ENCODE results near the gene MGAT3.
A peak's percentile ranks its signal among the peaks of the same experiment; 100 is the strongest.

Gene MGAT3

DNA sequence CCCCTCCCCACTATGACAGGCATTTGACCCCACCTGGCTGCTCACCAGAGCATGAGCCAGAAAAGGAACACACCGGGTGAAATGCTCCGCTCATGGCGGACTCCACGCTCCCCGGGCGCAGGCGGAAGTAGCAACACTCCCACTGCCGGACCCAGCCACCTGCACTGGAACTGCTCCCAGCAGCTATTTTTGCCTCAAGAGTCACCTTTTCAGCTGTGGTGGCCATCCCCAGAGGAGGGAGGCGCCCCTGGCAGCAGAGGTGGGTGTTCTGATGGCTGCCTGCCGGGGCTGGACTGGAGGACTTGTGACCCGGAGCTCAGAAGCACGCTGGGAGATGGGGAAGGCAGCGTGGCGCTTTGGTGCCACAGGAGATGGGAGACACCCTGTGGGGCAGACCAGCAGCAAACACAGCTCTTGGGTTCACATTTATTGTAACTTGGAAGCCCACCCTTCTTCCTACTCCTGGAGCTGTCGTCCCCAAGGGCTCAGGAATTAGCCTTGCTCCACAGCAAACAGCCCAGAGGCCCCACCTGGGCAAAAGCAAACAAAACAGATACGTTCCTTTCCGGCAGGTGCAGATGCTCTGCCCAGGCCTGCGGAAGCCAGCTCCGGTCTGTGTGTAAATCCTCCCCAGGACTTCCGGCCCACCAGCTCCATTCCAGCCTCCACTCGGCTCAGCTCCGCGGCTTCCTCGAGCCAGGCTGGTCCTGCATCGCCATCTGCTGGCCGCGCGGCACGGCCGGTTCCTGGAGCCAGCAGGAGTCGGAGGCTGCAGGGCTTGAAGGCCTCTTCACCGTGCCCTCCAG is 72.1 kb downstream of the MGAT3 start:
- peak; percentile 68 to 83 (median 77) for DNase-seq (ENCODE audit: low read depth in 3 of 3)

DNA sequence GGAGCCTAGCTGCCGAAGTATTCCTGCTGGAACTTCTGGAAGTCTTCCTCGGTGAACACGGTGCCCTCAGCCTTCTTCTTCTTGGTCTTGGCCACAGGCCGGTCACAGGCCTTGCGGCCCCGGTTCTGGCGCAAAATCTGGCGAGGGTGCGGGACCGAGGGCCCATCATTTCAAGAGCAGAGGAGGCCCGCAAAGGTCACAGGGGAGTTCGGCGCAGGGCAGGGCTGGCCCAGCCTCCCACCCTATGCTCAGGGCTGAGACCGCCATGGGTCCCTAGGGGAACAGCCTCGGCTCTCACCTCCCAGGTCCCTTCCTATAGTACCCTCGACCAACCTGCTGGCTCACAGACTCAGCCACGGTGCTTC is 72.7 kb downstream of the MGAT3 start:
- no peak for DNase-seq (ENCODE audit: low read depth in 3 of 3)

DNA sequence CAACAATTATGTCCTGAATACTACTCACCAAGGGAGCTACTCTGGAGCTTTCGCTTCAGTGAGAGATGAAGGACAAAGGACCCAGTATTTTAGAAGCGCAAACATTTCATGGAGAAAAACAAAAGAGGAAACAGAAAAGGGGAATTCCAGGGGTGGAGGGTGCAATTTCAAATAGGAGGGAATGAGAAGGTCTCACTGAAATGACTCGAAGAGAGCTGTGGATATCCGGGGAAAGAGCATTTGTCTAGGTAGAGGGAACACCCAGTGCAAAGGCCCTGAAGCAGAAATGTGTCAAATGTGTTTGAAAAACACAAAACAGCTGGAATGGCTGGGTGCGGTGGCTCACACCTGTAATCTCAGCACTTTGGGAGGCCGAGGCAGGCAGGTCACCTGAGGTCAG is 73.3 kb downstream of the MGAT3 start:
- DNase-seq (ENCODE audit: low read depth in 3 of 3): no peak

DNA sequence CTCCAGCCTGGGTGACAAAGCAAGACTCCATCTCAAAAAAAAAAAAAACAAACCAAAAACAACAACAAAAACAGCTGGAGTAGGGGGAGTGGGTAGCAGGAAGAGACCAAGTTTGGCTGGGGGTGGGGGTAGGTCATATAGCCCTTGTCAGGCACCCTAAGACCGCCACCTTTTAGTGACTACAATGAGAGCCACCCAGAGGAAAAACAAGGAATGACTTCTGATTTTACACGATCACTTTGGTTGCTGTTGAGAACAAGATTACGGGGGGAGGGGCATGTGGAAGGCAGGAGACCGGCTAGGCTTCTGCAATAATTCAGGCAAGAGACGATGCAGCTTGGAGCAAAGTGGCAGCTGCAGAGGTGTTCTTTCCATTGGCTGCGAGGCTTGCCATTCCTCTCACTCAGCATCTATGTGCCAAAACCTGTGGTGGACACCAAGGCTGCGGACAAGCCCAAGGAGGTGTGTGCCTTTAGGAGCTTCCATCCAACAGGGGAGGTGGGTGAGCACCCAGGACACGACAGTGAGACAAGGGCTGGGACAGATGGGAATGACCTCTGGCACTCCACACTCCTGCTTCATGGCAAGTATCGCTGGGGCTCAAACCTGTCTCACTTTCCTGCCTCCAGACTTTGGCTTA is 74.0 kb downstream of the MGAT3 start:
- no peak for DNase-seq (ENCODE audit: low read depth in 3 of 3)

DNA sequence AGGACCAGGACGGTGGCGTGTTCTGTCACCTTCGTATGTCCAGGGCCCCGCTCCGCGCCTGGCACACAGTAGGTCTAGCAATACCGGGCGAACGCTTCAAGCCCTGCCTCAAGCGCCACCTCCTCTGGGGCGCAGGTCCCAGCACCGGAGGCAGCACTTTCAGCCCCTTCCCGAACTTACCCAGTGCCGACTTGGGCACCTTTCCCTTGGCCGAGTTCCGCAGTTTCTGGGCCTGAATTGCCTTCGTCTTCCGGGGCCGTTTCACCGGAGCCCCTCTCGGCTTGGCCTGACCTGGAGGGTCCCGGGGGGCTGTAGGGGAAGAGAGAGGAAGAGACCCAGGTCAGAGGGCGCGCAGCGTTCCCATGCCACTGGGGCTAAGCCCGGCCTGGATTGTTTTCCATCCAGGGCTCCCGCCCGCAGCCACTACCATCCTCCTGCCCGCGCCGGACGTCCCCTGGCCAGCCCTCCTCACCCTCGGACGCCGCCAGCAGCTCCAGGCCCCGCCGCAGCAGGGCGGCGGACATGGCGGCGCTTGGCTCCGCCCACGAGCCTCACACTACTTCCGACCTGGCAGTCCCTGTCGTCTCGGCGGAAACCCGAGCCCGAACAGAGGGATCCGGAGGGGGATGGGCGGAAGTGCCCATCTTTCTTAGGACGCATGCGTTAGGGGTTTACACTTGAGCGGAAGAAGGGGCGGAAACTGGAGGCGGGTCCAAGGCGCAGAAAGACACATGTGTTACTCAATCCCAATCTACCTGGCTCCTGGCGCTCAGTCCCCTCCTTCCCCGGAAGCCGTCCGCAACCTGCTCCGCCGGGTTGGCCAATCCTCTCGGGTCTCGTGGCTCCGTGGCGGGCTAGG is 75.6 kb downstream of the MGAT3 start, which contains the start of gene RPS19BP1:
Gene RPS19BP1, minus strand, starts transcription at position 534 of the 859 bp plus-strand sequence. Its CDS starts 10 bp downstream, at position 524.
- peak; percentile 96 to 99 (median 98) for DNase-seq (ENCODE audit: low read depth in 3 of 3)

DNA sequence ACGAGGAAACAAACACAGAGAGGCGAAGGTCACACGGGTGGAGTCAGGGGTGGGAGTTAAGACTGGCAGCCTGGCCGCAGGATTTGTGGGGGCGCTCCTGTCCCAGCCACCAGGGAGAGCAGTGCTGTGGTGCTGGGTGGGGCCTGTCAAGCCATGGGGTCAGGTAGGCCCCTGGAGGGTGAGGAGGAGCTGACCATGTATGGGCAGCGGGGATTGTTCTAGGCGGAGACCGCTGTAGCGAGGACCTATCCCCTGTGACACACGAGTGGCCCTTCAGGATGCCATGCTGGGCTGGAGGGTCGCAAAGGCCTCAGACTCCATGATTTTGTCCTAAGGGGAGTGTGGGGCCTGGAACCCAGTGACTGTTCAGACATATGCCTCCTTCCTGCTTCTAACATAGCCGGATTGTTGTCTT is 77.3 kb downstream of the MGAT3 start:
- DNase-seq (ENCODE audit: low read depth in 3 of 3): no peak

DNA sequence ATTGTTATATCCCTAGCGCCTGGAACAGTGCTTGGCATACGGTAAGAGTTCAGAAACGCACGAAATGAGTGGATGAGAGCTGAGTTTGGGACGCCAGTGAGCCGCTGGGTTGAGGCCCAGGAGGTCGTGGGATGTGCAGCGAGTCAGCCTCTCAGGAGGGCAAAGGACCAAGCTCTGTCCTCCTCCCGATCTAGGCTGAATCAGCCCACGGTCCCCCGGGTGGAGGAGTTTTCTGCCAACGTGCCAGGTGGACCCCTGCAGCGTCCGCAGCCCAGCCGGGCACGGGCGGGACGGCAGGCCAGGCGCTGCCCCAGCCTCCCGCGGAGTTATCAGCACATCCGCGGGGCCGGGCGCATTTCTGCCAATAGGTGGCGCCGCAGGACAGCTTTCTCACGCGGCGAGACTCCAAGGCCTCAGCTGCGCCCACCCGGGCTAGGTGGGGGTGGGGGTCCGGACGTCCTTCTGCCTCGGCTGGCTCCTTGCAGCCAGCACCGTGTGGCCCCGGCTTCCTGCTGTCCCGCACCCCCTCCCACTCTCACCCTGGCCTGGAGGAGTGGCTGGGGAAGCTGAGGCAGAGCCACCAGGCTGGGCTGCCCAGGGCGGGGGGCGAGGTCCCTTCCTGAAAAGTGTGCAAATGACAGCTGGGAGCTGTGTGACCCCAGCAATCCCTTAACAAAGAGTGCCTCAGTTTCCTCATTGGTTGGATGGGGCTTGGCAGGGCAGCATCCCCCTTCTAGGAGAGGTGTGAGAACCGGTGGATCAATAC is 78.0 kb downstream of the MGAT3 start:
- DNase-seq (ENCODE audit: low read depth in 3 of 3): peak; percentile 64 to 82 (median 67)

DNA sequence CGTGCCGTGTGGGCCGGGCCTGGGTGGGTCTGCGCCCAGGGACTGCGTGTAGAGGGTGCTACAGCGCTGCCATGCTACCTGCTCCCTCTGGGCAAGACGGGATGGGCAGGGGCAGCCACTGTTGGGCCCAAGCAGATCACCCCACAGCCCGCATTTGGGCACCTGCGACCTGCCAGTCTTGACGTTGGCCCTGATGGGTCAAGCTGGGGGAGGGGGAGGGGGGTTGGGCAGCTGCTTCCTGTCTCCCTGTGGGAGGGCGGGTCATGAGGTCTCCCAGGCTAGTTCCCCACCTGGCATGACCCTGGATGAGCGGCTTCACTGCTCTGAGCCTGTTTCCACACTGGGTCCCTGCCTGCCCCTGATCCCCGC is 78.5 kb downstream of the MGAT3 start:
- no peak for DNase-seq (ENCODE audit: low read depth in 3 of 3)

DNA sequence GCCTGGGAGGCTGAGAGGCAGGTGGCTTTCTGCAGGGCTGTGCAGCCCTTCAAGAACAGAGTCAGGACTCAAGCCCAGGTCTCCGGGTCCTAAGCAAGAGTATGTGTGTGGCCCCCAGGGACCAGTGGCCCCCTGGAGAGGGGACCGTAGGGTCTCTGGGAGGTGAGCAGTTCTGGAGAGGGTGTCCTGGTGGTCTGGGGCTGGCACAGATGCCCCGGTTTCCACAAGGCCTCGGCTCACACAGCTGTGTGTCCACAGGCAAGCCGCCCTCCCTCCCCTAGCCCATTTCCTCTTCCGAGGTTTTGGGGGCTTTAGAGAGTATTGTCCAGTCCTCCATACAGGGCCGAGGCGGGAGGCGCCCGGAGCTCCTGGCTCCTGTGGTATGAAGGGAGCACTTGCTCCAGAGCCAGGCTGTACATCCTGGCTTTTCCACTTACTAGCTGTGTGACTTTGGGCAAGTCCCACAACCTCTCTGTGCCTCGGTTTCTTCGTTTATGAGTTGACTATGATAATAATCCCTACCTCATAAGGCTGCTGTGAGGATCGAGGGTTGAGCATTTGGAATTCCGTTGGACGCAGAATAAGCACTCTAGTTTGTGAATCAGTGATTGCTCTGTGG is 79.1 kb downstream of the MGAT3 start:
- DNase-seq (ENCODE audit: low read depth in 3 of 3): no peak

DNA sequence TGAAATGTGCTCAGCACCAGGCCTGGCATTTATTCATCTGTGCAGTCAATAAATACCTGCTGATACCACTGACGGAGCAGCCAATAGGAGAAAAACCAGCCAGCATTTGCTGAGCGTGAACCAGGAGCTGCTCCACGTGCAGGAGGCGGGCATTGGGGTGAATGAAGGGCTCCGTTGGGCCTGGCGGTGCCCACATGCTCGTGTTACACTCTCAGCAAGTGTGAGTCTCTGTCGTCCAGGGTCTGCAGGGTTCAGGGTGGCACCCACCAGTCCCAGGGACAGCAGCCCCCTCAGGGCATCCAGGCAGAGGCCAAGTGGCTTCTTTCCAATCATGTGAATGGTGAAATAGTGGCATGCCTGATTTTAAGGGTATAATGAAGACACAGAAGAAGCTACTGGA is 79.9 kb downstream of the MGAT3 start:
- DNase-seq (ENCODE audit: low read depth in 3 of 3): no peak

DNA sequence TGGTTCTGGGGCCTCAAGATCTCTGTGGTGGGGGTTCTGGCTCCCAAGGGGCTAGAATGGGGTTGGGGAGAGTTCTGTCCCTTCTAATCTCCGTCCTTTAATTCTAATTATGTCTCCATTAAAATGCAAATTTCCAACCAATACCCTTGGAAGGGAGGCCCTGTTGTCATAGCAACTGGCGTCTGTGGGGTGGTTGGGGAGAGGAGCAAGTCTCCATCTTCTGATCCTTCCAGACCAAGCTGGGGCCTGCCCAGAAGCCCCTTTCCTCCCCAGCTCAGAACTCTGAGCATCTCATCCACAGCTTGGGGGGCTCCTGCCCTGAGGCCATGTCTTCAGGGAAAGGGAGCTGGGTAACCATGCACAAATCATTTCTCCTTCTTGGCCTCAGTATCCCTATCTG is 81.2 kb downstream of the MGAT3 start:
- DNase-seq (ENCODE audit: low read depth in 3 of 3): no peak

Measured in stimulated activated CD4-positive, alpha-beta T cell treated with anti-CD3 and anti-CD28 coated beads, TNF-alpha, amount 100 ng/mL, for 4 hours (primary cell).